Measurements from ENCODE around the gene SOCS4.

DNA sequence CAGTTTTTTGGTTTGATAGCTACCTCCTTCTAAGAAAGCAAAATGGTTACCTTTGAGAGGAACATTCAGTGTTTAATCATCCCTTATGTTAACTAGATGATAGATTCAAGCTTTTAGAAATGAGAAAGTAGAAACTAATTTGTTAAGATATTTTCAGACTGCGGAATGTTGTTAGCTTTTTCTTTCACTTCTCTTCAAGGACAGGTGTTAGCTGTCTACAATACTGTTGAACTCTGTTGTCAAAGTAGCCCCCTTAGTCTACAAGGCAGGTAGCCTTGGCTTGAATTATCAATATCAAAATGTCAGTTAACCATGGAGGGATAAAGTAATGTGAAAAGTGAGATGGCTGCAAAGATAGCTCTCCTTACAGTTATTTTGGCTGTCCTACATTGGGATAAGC lies 39.2 kb downstream of the SOCS4 start:
- TF ChIP-seq CTCF (IDR thresholded peaks at IDR 0.05) (no peak), POLR2A (IDR thresholded peaks at IDR 0.05) (no peak)

All from body of pancreas (tissue), 4 donors.